HT1080 (cell line): ENCODE data around the gene AXL. TPM values are rescaled to one million over a fixed set of nuclear protein-coding genes. Genes with fewer than 3 reads are reported as not detected.
"Not testable (repeated sequence)": the region's sequence is repeated elsewhere in the genome, so short reads cannot be mapped to it uniquely, and the experiment has no call there.

Source experiments
- DNase-seq: peaks from one replicate; pipeline ENCODE4 v3.0.0-alpha.2; 2015; ENCODE audit warnings: low read depth
- polyA plus RNA-seq, 2 experiments: library from polyadenylated mRNA; depleted of rRNA; stranded (reverse); fragments of >200 nt; gene quantifications; 2 replicates each; pipeline ENCODE4 v1.2.3, GENCODE V29; 2015
- total RNA-seq: library from RNA; depleted of rRNA; stranded (reverse); fragments of >200 nt; shearing (Covaris generic); gene quantifications from 2 replicates; pipeline ENCODE4 v1.2.3, GENCODE V29; 2014; rRNA removed

The AXL gene
- 613 and 754 TPM in 2 replicates for total RNA-seq
- 265 and 297 TPM in 2 replicates for polyA plus RNA-seq (2015; cell fraction: cytosol; rRNA removed)
- polyA plus RNA-seq (2015; cell fraction: nucleus; rRNA removed), result 225 and 235 TPM in 2 replicates

DNA sequence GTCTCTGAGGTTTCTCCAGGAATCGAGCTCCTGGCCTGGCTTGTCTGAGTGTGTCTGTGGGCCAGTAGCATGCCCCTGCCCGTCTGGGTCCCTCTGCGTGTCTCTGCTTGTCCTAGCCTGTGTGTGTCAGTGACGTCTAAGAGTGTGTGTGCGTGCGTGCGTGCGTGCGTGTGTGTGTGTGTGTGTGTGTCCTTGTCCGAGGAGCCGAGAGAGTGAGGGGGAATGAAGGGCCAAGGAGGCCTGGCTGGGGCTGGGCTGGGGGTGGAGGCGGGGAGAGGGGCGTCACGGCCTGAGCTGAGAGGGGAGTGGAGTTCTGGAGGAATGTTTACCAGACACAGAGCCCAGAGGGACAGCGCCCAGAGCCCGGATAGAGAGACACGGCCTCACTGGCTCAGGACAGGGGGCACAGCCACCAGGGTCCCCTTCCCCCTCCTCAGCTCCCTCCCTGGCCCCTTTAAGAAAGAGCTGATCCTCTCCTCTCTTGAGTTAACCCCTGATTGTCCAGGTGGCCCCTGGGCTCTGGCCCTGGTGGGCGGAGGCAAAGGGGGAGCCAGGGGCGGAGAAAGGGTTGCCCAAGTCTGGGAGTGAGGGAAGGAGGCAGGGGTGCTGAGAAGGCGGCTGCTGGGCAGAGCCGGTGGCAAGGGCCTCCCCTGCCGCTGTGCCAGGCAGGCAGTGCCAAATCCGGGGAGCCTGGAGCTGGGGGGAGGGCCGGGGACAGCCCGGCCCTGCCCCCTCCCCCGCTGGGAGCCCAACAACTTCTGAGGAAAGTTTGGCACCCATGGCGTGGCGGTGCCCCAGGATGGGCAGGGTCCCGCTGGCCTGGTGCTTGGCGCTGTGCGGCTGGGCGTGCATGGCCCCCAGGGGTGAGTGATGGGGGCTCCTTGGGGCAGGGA lies at the start of gene AXL:
AXL (plus strand) TSS at position 609 of the 893 bp plus-strand sequence; CDS start at position 779, 170 bp downstream.
- peak; percentile 92 for DNase-seq

- no peak for DNase-seq
Measured at GRCh38 chr19:41172297-41173164, 46.5 kb upstream of the AXL start.

DNA sequence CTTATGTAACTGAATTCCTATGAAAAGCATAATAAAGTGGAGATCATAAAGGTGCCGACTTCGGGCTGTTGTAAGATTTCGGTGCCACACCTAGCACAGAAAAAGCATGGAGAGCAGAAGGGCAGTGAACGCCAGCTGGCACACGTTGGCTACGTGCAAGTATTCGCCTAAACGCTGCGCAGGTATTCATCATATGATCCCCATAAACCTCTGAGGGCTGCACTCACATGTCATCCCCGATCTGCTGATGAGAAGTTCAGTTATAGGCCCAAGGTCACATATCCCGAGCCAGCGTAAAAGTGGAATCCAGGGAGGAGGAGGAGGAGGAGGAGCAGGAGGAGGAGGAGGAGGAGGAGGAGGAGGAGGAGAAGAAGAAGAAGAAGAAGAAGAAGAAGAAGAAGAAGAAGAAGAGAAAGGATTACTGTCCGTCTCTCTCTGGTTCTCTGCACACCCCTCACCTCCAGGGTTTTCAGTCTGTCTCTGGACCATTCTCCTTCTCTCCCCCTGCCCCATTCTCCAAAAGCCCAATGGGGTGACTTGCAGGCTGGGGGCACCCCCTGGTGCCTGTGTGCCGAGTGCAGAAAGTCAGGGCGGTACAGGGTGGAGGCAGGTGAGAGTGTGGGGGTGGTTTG lies 44.6 kb upstream of the AXL start:
- no peak for DNase-seq

DNA sequence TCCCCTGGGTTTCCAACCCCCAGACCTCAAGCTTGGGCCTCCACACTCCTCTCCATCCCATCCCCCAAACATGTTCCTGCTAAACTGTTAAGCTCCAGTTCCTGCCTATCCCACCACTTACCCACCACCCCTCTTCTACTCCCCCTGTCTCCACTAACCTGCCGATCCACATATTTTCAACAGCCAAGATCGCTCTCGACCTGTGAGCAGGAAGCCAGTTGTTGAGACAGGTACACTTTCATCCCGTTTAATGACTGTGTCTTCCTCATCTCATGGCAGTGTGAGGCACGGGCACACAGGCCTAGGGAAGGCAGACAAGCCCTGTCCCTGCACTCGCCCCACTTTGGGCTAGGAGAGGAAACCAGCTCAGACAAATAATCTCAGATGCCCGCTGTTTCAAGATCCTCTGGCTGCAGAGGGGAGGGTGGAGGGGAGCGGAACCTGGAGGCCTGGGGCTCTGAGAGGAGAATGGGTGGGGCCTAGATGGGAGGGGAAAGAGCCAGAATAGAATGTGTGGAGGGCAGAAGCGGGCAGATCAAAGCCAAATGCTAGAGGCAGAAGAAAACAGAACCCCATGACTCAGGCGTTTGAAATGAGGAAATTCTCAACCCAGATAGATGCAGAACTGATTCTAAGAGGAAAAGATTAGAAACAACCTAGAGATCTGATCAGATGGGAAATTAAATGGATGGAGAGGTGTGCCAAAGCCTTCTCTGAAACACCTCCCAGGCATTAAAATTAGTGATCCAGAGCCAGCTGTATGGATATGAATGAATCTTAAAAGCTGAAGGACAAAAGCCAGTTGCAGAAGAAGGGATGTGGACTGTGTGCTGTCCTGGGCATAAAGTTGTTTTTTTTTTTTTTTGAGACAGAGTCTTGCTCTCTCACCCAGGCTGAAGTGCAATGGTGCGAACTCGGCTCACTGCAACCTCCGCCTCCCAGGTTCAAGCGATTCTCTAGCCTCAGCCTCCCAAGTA lies 42.9 kb upstream of the AXL start:
- peak; percentile 77 for DNase-seq

DNA sequence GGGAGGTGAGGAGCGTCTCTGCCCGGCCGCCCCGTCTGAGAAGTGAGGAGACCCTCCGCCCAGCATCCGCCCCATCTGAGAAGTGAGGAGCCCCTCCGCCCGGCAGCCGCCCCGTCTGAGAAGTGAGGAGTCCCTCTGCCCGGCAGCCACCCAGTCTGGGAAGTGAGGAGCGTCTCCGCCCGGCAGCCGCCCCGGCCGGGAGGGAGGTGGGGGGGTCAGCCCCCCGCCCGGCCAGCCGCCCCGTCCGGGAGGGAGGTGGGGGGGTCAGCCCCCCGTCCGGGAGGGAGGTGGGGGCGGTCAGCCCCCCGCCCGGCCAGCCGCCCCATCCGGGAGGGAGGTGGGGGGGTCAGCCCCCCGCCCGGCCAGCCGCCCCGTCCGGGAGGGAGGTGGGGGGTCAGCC lies 38.9 kb upstream of the AXL start:
- DNase-seq, result not testable (repeated sequence)

DNA sequence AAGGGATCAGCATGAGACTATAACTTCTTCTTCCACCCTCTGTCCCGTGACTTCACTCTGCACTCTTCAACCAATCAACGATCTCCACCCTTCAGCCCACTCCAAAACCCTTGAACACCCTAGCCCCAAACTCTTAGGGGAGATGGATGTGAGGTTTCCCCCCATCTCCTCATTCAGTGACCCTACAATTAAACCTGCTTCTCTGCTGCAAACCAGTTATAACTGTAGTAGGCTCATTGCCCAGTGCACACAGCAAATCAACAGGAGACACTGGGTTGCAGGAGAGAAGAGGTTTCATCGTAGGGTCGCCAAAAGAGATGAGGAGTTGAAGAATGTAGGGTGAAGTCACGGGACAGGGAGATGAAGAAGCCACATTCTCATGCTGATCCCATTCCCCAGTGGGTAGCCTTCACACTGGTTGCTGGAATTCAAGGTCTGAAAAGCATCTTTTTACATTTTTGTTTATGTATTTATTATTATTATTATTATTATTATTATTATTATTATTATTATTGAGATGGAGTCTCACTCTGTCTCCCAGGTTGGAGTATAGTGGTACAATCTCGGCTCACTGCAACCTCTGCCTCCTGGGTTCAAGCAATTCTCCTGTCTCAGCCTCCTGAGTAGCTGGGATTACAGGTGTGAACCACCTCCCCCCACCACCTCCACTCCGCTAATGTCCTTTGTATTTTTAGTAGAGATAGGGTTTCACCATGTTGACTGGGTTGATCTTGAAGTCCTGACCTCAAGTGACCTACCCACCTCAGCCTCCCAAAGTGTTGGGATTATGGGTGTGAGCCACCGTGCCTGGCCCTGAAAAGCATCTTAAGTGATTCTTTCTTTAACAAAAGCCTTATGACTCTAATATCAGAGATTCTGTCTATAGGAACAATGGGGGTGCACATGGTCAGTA lies 31.8 kb upstream of the AXL start:
- DNase-seq, result no peak

GRCh38 chr19:41187884-41188279 lies 31.1 kb upstream of the AXL start:
- DNase-seq, result no peak

GRCh38 chr19:41189425-41190065 lies 29.5 kb upstream of the AXL start:
- DNase-seq, result no peak

DNA sequence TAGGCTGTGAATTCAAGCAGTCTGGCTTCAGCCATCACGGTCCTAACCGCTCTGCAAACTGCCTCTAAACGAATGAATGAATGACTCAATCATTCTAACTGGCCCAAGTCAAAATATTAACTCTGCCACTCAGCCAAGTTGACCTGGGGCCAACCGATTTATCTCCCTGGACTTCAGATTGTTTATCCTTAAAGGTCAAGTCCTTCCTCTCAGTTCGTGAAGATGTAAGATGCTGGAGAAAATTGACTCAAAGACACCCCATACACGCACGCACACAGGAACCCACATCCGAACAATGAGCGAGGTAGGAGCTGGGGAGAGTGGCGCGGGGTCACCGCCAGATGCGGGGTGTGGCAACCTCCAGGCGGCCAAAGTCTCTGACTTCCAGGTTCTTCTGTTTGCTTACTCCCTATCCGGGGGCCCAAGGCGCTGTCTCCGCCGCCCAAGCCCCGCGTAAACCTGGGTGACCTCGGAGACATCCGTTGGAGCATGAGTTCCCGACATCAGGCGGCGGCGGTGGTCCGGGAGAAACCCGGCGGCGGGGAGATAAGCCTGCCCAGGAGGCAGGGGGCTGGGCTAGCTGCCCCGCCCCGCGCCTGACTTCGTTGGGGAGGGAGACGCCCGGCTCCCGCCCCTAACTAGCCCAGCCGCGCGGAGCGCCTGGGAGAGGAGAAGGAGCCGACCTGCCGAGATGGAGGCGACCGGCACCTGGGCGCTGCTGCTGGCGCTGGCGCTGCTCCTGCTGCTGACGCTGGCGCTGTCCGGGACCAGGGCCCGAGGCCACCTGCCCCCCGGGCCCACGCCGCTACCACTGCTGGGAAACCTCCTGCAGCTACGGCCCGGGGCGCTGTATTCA lies 26.2 kb upstream of the AXL start, which contains the start of gene CYP2S1:
CYP2S1 (plus strand) TSS at position 646 of the 856 bp plus-strand sequence; CDS start at position 692, 46 bp downstream.
- DNase-seq, result peak; percentile 42

GRCh38 chr19:41193430-41194156 lies 25.4 kb upstream of the AXL start:
- no peak for DNase-seq

DNA sequence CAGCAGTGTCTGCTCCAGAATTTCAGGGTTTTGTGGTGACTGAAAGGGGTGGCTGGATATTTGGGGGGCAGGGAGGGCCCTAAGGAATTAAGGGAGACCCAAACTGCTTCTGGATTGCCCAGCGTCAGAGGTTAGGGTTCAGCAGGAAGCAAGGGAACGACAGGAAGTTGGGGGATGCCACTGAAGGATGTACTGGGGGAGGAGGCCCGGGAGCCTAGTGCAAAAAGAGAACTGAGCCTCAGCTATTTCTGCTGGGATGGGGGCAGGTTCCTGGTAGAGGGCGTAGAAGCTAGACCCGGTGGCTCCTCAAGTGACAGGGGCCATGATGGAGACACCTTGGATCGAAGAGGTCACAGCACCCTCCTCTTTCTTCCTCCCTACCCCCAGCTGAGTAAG lies 24.9 kb upstream of the AXL start:
- DNase-seq, result no peak

GRCh38 chr19:41195675-41196497 lies 23.1 kb upstream of the AXL start:
- DNase-seq, result peak; percentile 53

DNA sequence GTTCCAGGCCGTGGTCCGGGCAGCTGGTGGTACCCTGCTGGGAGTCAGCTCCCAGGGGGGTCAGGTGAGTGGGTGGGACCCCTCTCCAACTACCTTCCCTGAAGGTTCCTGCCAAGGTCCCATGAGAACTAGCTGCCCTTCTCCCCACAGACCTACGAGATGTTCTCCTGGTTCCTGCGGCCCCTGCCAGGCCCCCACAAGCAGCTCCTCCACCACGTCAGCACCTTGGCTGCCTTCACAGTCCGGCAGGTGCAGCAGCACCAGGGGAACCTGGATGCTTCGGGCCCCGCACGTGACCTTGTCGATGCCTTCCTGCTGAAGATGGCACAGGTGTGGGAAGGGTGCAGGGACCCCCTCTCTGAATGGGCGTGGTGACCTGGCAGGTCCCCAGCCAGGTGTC lies 20.5 kb upstream of the AXL start:
- DNase-seq, result no peak

DNA sequence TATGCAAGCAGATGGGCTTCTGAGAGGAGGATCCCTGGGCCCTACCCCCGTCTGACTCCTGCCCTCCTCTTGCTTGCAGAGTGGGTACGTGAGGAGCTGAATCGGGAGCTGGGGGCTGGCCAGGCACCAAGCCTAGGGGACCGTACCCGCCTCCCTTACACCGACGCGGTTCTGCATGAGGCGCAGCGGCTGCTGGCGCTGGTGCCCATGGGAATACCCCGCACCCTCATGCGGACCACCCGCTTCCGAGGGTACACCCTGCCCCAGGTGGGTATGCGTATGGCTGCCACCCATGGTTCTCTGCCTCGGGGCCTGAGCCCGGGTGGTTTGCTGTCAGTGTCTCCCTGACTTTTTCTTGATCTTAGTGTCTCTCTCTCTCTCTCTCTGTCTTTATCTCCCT lies 15.7 kb upstream of the AXL start:
- no peak for DNase-seq

DNA sequence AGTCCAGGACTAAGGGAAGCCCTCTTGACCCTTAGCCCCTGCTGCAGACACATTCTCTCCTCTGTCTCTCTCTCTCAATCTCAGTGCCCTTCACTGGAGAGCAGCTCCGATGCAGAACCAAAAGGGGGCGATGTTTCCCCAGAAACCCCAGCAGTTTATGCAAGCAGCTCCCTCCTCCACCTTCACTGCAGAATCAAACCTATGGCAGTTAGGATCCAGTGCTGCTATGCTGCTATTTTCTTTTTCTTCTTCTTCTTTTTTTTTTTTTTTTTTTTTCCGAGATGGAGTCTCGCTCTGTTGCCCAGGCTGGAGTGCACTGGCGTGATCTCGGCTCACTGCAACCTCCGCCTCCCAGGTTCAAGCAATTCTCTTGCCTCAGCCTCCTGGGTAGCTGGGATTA lies 14.7 kb upstream of the AXL start:
- peak; percentile 75 for DNase-seq

- DNase-seq, result peak; percentile 47
Measured at GRCh38 chr19:41205995-41206394, 13.0 kb upstream of the AXL start.
